A673 (cell line): ENCODE measurements around the gene PKP1. TPM values are rescaled to one million over a fixed set of nuclear protein-coding genes. Genes with fewer than 3 reads are reported as not detected.

Experiments
- BruUV-seq: library from RNA; stranded (reverse); fragments of 400-500 nt; replicated peaks from 2 replicates; lab custom pipeline; 2021; lab: Mats Ljungman, UMichigan
- CTCF ChIA-PET: fragments of 300-600 bp; sonication (Branson Sonifier 250); formaldehyde crosslinking; loops from one replicate; lab custom pipeline; 2022; ENCODE audit warnings: antibody characterized with exemption; lab: Charles Lee
- POLR2A ChIA-PET: fragments of 300-600 bp; sonication (Branson Sonifier 250); formaldehyde crosslinking; loops from one replicate; lab custom pipeline; 2022; ENCODE audit warnings: antibody characterized with exemption; ENCODE audit not compliant: low non-redundant PET; lab: Charles Lee
- DNase-seq: peaks from one replicate; pipeline ENCODE4 v3.0.0-alpha.2; 2015; ENCODE audit warnings: low spot score
- H3K27ac ChIP-seq: fragments of 200-600 bp; sonication (generic); 2 replicates; pipeline ENCODE4 v1.5.1; 2016; ENCODE audit warnings: mixed run types, low read depth, mild to moderate bottlenecking, mixed read lengths, antibody characterized with exemption, low read length; ENCODE audit not compliant: poor library complexity, severe bottlenecking
- H3K27me3 ChIP-seq: fragments of 200-600 bp; sonication (generic); replicated peaks from 2 replicates; pipeline ENCODE4 v1.6.1; 2017; ENCODE audit warnings: mixed run types, low read depth, mild to moderate bottlenecking, mixed read lengths, antibody characterized with exemption, low read length; ENCODE audit not compliant: insufficient read depth, poor library complexity
- H3K36me3 ChIP-seq: fragments of 200-600 bp; sonication (generic); 2 replicates; pipeline ENCODE4 v1.6.1; 2016; ENCODE audit warnings: mixed run types, mild to moderate bottlenecking, mixed read lengths, antibody characterized with exemption, low read length; ENCODE audit not compliant: insufficient read depth, poor library complexity, severe bottlenecking
- H3K4me1 ChIP-seq: fragments of 200-600 bp; sonication (generic); 2 replicates; pipeline ENCODE4 v1.6.1; 2017; ENCODE audit warnings: mixed run types, mild to moderate bottlenecking, mixed read lengths, antibody characterized with exemption, low read length; ENCODE audit not compliant: insufficient read depth, poor library complexity, severe bottlenecking
- H3K4me3 ChIP-seq: fragments of 200-600 bp; sonication (generic); 2 replicates; pipeline ENCODE4 v1.5.1; 2016; ENCODE audit warnings: low read depth, mixed run types, mild to moderate bottlenecking, mixed read lengths, low read length; ENCODE audit not compliant: poor library complexity, severe bottlenecking
- H3K9me3 ChIP-seq: fragments of 200-600 bp; sonication (generic); 2 replicates; pipeline ENCODE4 v1.6.1; 2016; ENCODE audit warnings: mixed run types, low read depth, mild to moderate bottlenecking, mixed read lengths, antibody characterized with exemption, low read length; ENCODE audit not compliant: poor library complexity, severe bottlenecking
- EZH2 ChIP-seq: fragments of 200-600 bp; sonication (generic); IDR thresholded peaks from 2 replicates; pipeline ENCODE4 v1.6.1; 2017; ENCODE audit warnings: borderline replicate concordance, low read depth, mild to moderate bottlenecking, mixed read lengths, antibody characterized with exemption, low read length; ENCODE audit not compliant: poor library complexity, severe bottlenecking
- intact Hi-C: fragments of 100-400 bp; cut with micrococcal nuclease; formaldehyde crosslinking; loops from one replicate; pipeline ENCODE4 v1.10.0; 2022; ENCODE audit not compliant: unreplicated experiment
- total RNA-seq: library from RNA; stranded (reverse); gene quantifications from 2 replicates; pipeline ENCODE4 v1.2.3, GENCODE V29; 2021
- TF ChIP-seq, protein P1 (sequence below): fragments of 300-800, 200-600 bp; sonication (generic); conservative IDR thresholded peaks from 2 replicates; pipeline ENCODE4 v1.5.1; 2017; ENCODE audit warnings: low read depth, mild to moderate bottlenecking, antibody characterized with exemption, low read length, moderate library complexity, mixed read lengths

Gene PKP1
- total RNA-seq, 1 experiment from 2014 or later, result 535 TPM

GRCh38 chr1:201250326-201251011, 32.8 kb upstream of the PKP1 start:
- H3K27me3 ChIP-seq, result no peaks in the 10 kb centered on the region
- no peak overlapping the region for H3K4me3 ChIP-seq
- POLR2A ChIA-PET, result no interaction called here
- TF ChIP-seq EZH2, result no peak
- TF ChIP-seq, protein P1, sequence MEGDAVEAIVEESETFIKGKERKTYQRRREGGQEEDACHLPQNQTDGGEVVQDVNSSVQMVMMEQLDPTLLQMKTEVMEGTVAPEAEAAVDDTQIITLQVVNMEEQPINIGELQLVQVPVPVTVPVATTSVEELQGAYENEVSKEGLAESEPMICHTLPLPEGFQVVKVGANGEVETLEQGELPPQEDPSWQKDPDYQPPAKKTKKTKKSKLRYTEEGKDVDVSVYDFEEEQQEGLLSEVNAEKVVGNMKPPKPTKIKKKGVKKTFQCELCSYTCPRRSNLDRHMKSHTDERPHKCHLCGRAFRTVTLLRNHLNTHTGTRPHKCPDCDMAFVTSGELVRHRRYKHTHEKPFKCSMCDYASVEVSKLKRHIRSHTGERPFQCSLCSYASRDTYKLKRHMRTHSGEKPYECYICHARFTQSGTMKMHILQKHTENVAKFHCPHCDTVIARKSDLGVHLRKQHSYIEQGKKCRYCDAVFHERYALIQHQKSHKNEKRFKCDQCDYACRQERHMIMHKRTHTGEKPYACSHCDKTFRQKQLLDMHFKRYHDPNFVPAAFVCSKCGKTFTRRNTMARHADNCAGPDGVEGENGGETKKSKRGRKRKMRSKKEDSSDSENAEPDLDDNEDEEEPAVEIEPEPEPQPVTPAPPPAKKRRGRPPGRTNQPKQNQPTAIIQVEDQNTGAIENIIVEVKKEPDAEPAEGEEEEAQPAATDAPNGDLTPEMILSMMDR, result no peak
- CTCF ChIA-PET, result no interaction called here
- intact Hi-C loops, result loop anchor here (5.0 kb wide), 1 partner anchor 97 kb away; no protein-coding TSS in a partner anchor
- H3K4me1 ChIP-seq, result peaks cover 4% of the 10 kb centered on the region
- H3K9me3 ChIP-seq, result no peaks in the 10 kb centered on the region
- no TSS peak for BruUV-seq
- no peak overlapping the region for H3K27ac ChIP-seq
- no peak for DNase-seq
- H3K36me3 ChIP-seq, result no peaks in the 10 kb centered on the region

DNA sequence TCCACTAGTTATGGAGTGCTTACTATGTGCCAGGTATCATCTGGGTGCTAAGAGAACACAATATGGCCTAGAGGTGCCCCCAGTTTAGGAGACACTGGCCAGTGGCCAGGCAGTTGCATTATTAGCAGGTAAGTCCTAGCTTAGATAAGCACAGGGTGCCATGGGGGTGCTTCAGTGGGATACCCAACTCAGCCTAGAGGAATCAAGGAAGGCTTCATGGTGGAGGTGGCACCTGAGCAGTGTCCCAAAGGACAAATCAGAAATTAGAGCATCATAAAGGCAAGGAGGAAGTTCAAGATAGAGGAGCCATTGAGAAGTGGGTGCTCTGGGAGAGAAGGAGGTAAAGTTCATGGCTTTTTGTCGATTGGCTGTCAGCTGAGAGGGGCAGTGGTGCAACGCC, 31.9 kb upstream of the PKP1 start:
- no peak overlapping the region for H3K4me3 ChIP-seq
- intact Hi-C loops, result loop anchor here (5.0 kb wide), 1 partner anchor 96 kb away; no protein-coding TSS in a partner anchor
- H3K27ac ChIP-seq, result no peak overlapping the region
- no peak for DNase-seq
- H3K27me3 ChIP-seq, result no peaks in the 10 kb centered on the region
- TF ChIP-seq, protein P1, result no peak
- no peak for TF ChIP-seq EZH2
- no peaks in the 10 kb centered on the region for H3K9me3 ChIP-seq
- peaks cover 4% of the 10 kb centered on the region for H3K4me1 ChIP-seq
- no peaks in the 10 kb centered on the region for H3K36me3 ChIP-seq
- POLR2A ChIA-PET, result no interaction called here
- CTCF ChIA-PET, result no interaction called here
- no TSS peak for BruUV-seq

DNA sequence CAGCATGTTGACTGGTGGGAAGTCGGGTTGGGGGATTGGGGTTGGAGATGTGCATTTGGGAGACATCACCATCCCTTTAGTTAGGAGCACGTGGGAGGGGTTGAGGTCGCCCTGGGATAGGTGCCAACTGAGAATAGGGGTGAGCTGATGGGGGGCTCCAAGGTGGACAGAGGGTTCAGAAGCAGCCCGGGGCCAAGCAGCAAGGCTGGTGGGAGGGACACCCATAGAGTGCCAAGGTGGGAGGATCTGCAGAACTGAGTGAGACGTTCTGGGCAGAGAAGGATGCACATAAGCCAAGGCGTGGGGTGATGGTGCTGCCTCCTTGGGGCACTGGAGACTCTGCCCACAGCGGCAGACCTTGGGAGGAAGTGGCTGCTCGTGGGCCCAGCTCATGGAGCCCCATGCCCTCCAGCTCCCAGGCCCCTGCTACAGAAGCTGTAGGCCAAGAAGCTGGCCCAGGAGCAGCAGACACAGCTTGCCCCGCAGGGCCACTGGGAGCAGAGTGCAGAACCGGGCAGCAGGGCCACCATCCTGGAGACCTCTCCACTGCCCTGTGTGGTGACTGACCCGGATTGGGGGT, 31.4 kb upstream of the PKP1 start:
- H3K9me3 ChIP-seq, result no peaks in the 10 kb centered on the region
- DNase-seq, result no peak
- no TSS peak for BruUV-seq
- peaks cover 4% of the 10 kb centered on the region for H3K4me1 ChIP-seq
- H3K27ac ChIP-seq, result no peak overlapping the region
- ChIA-PET POLR2A (no interaction called here), CTCF (no interaction called here)
- H3K27me3 ChIP-seq, result no peaks in the 10 kb centered on the region
- intact Hi-C loops, result loop anchor here (5.0 kb wide), 1 partner anchor 95 kb away; no protein-coding TSS in a partner anchor
- no peaks in the 10 kb centered on the region for H3K36me3 ChIP-seq
- TF ChIP-seq, protein P1, result no peak
- TF ChIP-seq EZH2, result no peak
- H3K4me3 ChIP-seq, result no peak overlapping the region
